Activated T-cell treated with anti-CD3 and anti-CD28 coated beads, Interleukin-2, amount 50 U/mL, for 1 hour (primary cell): ENCODE results near the gene MIER2.

Experiments
- DNase-seq: peaks from one replicate; pipeline ENCODE4 v3.0.0-alpha.2; 2020

Gene MIER2

DNA sequence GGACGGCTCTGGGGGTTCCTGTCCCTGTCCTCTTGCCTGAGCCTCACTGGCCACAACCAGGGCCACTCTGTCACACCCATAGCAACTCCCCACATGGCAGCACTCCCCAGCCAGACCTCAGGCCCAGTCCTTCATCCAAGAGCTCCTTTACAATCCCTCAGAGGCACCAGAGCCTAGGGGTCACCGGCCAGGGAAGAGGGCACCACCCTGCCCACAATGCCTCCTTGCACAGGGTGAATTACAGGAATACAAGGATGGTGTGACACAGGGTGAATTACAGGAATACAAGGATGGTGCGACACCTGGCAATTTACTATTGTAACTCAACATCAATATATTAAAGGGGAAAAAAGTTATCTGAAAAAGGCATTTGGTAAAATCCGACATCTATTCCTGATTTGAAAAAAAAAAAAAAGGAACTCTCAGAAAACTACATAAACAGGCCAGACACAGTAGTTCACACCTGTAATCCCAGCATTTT is 16.5 kb downstream of the MIER2 start:
- DNase-seq, result no peak

DNA sequence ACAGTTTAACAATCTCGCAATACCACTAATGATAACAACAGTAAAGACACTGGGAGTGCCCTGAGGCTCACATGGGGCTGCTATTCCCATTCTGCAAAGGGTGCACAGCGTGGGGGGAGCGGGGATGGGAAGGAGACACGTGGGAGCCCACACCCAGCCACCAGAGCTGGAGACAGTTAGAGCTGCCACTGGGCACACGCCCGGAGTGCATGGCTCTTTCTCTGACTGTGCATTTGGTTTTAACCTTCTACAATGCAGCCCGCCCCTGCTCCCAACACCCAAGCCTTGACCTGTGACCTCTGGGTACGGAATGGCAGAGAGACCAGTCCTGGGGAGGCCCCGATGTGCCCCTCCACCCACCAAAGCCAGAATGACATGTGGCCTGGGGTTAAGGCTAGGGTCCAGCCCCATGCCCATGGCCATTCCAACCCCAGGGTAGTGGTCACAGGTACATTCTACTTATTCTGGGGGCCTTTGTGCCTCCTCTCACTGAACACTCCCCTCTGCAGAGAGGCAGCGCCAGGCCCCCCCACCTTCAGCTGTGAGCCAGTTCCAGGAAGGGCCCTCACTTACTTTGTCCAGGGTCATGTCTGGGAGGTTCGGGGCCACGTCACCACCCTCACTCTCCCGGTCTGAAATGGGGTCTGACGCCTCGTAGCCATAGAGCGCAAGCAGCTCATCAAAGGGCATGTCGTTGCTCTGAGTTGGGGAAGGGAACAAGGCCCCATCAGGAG is 17.1 kb downstream of the MIER2 start:
- no peak for DNase-seq

DNA sequence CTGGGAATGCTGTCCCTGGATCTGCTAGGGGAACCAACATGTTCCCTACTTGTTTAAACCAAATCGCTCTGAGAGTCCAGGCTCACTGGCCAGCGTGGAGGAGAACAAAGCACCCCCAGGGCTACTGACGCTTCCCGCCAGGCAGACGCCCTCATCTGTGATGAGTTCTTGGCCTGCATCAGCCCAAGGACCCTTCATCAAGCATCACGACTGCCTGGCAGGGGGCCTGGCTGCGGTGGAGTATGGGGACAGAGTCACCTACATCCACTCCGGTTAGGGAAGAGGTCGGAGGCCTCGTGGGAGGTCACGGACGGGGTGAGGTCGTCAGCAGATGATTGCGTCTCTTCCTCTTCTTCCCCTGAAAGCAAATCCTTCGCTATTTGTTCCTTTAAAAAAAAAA is 17.7 kb downstream of the MIER2 start:
- DNase-seq, result no peak

DNA sequence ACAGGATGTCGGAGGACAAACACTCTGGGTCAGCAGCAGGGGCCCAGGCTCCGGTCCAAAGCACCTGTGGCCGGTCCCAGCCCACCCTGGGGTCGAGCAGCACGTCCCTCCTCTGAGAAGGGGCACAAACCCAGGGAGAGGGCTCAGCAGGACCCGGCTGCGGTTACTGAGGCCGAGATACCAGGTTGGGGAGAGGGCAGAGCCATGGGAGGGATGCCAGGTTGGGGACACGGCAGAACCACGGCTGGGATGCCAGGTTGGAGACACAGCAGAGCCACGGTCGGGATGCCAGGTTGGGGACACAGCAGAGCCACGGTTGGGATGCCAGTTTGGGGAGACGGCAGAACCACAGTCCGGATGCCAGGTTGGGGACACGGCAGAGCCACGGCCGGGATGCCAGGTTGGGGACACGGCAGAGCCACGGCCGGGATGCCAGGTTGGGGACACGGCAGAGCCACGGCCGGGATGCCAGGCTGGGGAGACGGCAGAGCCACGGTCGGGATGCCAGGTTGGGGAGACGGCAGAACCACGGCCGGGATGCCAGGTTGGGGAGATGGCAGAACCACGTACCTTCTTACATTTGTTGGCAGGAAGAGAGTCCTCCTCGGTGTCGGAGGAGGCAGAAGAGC is 18.5 kb downstream of the MIER2 start:
- no peak for DNase-seq

DNA sequence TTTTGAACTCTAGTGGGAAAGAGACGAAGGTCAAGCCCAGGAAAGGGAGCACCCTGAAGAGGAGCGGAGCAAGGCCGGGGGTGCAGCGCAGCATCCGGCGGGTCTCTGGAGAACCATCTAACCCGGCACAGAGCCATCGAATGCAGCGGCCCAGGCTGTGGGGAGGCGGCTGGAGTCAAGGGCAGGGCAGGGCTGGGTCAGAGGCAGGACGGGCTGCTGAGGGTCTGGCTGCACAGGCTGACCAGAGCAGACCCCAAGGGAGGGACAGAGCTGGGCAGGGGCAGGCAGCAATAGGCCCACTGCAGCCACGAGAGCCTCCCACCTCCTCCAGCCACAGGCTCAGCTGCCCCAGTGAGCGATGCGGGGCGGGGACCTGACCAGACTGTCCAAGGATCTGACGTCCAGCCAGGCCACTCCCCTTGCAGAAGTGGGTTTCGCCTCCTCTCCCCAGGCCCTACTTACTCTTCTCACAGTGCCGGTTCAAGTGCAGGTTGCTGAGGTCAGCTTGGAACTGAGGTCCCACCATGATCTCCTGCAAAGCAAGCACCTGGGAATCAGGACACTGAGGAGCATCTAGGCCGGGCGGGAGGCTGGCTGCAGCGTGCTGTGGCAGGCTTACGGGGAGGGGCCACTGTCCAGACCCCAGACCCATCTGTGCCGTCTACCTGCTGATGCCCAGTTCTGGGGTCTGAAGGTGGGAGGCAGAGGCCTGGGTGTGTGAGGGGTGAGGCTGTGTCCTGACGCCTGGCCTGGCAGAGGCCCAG is 19.2 kb downstream of the MIER2 start:
- DNase-seq, result no peak

DNA sequence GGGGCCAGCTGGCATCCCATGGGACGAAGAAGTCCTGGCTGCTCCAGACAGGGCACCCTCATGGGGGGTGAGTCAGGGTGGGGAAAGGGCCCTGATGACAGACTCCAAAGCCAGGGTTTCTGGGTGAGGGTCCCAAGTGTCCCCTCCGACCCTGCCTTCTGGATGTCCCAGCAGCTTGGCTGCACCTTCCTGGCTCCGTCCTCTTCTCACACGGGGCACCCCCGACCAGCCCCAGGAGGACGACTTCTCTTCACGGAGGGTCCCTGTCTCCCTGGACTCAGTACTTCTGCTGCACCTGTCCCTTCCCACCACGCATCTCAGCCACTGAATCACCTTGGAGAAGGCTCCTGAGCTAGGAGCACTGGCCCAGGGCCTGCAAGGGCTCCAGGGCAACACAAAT is 19.9 kb downstream of the MIER2 start:
- DNase-seq, result no peak

DNA sequence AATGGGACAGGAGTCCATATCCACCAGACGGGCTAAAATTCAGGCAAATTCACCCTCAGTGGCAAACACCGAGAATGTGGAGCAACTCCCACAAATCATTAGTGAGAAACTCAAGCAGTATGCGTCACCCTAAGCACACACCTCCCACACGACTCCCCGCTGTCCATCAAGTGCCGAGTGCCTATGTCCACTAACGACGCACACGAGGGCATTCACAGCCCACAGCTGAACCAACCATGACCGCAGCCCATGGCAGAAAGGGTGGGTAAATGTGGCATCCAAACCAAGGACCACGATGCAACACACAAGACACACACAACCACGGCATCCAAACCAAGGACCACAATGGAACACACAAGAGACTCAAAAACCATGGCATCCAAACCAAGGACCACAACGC is 22.0 kb downstream of the MIER2 start:
- no peak for DNase-seq

DNA sequence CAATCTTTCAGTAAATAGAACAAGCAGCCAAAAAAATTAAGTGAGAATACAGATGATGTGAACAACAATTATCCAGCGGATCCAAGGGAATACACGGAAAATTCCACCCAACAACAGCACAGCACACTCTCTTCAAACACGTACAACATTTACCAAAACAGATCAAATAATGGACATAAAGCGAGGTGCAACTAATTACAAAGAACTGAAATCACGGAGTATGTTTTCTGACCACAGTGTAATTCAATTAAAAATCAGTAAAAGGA is 26.2 kb downstream of the MIER2 start:
- no peak for DNase-seq

DNA sequence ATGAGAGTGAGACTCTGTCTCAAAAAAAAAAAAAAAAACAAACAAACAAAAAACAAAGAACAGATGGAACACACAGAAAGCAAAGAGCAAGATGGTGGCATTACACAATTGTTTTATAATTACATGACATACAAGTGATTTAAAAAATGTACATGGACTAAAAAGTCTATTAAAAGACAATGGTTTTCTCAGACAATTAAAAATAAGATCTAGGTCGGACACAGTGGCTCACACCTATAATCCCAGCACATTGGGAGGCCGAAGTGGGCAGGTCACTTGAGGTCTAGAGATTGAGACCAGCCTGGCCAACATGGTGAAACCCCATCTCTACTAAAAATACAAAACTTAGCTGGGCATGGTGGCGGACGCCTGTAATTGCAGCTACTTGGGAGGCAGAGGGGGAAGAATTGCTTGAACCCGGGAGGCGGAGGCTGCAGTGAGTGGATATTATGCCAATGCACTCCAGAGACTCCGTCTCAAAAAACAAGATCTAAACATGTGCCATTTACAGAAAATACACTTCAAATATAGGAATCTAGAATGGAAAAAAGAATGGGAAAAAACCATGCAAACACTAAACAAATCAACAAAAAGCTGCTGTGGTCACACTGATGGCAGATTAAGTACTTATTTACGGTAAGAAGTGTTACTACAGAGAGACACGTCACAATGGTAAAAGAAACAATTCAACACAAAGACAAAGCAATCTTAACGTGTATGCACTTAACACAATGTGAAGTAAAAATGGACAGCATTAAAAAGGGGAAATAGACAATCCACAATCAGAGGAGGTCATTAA is 26.7 kb downstream of the MIER2 start:
- no peak for DNase-seq

DNA sequence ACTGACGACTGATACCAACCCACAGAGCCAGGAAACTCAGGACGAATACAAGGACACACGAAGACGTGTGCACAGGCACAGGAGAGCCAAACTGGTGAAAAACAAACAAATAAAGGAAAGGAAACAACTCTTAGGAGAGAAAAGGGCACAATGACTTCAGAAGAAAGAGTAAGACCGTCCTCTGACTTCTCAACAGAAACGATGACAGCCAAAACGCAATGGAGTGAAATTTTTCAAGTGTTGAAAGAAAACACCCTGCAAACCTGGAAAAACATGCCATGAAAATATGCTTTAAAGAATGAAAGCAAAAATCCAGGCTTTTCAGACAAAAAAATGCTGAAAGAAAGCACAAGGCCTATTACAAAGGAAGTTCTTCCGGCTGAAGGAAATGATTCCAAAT is 28.8 kb downstream of the MIER2 start:
- DNase-seq, result no peak

DNA sequence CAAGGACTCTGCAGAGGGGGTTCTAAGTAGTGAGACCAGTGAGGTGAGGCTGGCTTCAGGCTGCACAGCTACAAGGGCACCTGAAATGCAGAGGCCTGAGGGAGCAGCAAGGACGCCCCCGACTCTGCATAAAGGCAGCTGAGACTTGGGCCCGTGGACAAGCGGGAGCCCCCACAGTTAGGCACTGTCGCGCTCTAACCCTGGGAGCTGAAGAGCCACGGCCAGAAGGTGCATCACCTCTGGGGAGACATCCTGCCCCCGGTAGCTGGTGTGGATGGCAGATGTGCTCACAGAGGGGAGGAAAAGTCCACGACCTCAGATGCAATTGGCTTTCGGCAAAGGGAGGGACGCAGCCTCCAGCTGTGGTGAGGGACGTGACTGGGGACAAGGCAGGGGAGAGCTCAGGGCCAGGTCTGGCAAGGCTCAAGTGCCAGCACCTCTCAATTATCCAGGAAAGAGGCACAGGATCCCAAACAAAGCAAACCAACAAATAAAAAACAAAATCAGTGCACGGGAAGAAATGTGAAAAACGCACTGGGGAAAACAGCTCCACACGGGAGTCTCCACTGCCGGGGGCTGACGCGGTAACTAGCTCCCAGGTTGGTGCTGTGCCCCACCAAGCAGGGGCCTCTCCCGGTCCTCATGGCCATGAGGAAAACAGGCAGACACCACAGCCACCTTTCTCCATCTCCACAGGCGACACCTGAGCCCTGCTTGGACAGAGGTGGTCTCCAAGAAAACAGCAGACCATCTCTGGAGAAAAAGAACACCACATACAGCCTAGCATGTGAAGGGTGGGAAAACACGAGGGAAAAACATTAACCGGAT is 30.4 kb downstream of the MIER2 start:
- no peak for DNase-seq

DNA sequence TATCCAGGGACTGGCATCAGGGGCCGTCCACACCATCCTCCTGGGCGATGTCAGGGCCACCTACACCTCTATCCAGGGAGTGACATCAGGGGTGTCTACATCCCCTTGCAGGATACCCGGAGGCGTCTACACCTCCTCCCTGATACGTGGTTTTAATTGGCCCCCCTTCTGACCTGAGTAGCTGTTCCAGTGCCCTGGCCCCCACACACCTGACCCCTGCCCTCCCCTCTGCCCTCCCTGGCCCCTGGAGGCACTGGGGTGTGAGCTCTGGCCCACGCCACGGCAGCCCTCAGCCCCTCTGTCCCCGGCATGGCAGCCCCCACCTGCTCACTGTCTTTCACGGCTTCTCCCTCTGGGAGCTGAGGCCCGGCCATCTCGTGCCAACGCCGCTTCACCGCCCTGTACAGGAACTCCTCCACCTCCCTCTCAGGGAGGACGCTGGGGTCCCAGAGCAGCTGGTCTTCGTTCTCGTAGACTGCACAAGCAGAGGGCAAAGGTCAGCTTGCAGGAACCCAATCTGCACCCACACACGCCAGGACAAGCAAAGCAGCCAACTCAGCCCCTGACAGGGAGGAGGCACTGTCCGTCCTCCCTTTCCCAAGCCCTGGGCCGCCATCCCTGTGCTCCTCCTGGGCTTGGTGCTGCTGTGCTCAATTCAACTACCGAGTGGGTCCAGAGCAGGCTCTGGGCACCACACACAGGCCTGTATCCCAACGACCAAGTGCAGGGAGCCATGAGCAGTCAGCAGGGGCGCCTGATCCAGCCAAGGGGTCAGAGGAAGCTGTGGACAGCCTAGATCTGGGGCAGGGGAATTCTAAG is 31.2 kb downstream of the MIER2 start:
- DNase-seq, result no peak

DNA sequence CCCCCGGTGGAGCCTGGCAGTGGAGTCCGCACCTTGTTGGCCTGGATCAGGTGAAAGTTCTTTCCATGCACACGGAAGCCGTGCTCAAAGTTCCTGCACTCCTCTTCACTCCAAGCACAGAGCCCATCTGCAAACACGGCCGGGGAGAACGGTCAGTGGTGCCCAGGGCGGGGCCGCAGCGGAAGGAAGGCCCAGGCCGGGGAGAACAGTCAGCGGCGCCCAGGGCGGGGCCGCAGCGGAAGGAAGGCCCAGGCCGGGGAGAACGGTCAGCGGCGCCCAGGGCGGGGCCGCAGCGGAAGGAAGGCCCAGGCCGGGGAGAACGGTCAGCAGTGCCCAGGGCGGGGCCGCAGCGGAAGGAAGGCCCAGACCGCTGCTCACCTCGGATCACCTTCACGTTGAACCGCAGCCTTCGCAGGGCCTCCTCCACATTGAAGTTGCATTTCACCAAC is 32.8 kb downstream of the MIER2 start:
- DNase-seq, result no peak

DNA sequence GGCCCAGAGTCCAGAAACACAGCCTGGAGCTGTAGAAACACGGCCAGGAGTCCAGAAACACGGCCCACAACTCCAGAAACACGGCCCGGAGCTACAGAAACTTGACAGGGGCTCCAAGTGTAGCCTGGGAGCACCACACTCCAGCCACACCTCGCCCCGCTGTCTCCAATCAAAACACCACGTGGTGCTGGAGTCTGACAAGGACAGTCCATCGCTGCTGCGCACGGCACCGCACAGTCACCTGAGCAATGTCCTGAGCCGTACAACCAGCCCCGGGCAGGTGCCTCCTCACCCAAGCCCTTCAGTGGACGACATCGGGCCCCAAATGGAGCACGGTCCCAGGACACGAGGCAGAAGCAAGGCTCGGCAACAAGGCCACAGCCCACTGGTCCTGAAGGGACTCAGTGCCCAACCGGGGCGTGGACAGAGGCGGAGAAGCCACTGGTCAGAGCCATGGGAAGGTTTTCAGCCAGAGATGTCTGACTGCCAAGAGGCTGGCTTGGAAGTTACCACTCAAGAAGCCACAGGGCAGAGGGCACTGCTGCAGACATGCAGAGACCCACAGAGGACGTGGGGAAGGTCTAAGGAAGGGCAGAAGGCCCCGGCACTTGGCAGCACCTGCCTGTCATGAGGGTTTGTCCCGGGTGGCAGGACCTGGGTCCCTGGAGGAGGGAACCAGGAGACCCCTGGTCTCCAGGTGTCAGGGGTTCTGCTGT is 33.7 kb downstream of the MIER2 start:
- no peak for DNase-seq

DNA sequence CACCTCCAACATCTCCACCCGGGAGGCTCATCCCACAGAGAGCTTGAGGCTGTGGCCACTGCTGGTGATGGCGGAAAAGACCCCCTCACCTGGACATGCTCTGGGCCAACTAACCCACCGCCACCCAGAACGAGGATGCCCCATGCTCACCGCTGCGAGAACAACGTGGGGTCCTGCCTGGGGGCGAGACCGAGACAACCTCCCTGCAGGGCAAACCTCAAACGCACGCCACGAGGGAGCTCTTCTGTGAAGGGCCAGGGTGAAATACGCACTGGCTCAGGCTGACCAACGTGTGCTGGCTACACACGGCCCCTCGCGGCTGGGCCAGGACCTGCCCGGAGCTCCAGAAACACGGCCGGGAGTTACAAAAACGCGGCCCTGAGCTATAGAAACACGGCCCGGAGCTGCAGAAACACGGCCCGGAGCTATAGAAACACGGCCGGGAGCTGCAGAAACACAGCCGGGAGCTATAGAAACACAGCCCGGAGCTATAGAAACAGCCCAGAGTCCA is 34.4 kb downstream of the MIER2 start:
- no peak for DNase-seq

DNA sequence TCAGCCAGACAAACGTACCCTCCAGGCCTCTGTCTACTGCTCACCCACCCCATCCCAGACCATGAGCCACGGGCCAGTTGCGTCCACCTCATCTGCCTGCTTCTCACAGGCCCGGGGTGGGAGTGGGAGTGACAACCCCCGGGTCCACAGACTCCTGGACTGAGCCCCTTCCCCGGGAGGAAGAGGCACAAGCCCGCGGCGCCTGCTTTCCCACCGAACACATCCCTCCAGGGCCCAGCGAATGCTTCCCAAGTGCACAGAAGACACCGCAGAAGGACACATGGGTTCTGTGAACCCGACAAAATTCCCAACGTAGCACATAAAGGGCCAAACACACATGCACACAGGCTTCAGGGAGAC is 35.4 kb downstream of the MIER2 start:
- DNase-seq, result no peak

DNA sequence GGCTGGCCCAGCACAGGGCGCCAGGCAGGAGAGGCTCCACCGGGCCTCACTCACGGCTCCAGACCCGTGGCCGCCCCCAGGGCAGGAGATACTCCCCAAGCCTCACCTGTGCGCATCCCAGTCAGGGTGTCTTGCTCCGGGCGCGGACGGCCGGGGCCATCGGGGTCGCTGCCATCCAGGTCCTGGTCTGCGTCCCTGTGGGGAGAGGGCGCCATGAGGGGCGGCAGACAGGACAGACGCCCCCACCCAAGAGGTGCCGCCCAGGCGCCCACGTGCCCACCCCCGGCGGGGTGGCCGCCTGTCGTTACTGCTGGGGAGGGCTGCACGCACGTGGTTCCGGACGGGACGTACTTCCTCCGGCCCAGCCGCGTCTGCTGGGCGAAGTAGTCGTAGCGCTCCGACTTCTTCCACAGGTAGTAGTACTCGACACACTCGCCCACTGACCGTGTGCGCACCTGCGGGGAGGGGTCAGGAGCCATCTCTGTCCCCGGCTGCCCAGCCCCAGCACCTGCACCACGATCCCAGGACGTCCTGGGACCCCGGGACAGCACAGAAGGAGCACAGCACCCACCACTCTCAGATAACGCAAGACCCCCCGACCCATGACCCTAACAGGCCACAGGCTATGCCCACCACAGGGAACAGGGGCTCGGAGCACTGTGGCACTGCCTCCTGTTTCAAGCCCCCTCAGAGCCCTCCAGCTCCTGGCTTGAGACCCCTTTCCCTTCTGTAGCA is 36.0 kb downstream of the MIER2 start:
- DNase-seq, result no peak

DNA sequence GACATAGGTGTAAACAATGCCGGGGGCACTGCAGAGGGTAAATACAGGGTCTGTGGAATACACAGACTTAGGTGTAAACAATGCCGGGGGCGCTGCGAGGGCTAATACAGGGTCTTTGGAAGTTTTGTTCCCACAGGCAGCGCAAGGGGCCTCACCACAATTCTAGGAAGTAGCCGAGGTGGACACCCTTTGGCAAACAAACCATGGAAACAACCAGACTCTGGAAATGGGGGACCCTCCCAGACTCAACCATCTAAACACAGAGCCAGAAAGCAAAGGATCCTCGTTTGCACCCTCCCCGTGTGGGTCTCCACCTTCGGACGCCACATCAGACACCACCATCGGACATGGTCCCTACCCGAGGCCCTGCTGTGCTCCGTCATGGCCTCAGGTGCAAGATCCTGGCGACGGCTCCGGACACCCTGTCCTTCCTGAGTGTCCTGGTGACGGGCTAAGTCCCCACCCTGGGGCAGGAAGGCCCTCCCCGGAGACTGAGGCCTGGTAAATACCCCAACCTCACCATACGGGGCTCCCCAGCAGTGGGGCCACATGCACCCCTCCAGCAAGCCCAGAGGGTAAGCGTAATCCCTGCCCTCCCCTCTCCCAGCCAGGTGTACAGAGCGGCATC is 36.7 kb downstream of the MIER2 start:
- no peak for DNase-seq

DNA sequence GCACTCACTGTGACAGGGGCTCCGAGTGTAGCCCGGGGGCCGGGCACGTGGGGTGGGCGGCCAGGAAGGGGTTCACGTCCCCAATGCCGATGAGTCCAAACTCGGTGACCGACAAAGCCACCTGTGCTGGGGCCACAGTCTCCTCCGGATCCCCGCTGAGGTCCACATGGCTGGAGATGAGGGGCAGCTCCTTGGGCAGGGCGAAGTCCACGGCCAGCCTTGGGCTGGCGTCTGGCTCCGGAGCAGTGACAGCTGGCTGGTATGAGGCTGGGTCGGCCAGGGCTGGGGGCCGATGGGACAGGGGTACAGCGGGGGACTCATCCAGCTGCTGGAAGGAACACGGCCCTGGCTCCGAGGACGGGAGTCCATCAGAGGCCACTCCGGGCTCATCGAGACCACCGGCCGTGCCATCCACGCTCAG is 37.5 kb downstream of the MIER2 start:
- no peak for DNase-seq
